Vagina (tissue), 2 donors: ENCODE results near the gene SH3GL2. TPM values are rescaled to one million over a fixed set of nuclear protein-coding genes. Genes with fewer than 3 reads are reported as not detected.

Experiments used
- DNase-seq, 2 donors: peaks; one replicate each; pipeline ENCODE4 v3.0.0-alpha.2; 2017; ENCODE audit errors: extremely low spot score in 2 of 2
- H3K27ac ChIP-seq: fragments of 200-600 bp; sonication (generic); one replicate; pipeline ENCODE4 v1.5.1; 2019
- H3K27me3 ChIP-seq: fragments of 200-600 bp; sonication (generic); one replicate; pipeline ENCODE4 v1.5.1; 2019
- H3K36me3 ChIP-seq, 2 donors: fragments of 200-600 bp; sonication (generic); one replicate each; pipeline ENCODE4 v1.5.1; 2017 to 2019
- H3K4me1 ChIP-seq: fragments of 200-600 bp; sonication (generic); one replicate; pipeline ENCODE4 v1.5.1; 2019
- H3K4me3 ChIP-seq, 2 donors: fragments of 200-600 bp; sonication (generic); 1 replicate in 1 of 2; 2 replicates in 1 of 2; pipeline ENCODE4 v1.5.1; 2016 to 2019
- H3K9me3 ChIP-seq: fragments of 200-600 bp; sonication (generic); one replicate; pipeline ENCODE4 v1.5.1; 2019
- CTCF ChIP-seq, 3 experiments: fragments of 450-650 bp in 2 of 3; fragments of 200-600 bp in 1 of 3; sonication (generic) in 1 of 3; IDR thresholded peaks; one replicate each; pipeline ENCODE4 v1.5.1; 2017 to 2019; ENCODE audit warnings: antibody characterized with exemption in 3 of 3, mild to moderate bottlenecking in 2 of 3, moderate library complexity in 2 of 3
- POLR2A ChIP-seq, 2 donors: fragments of 450-650 bp; IDR thresholded peaks; one replicate each; pipeline ENCODE4 v1.6.1; 2017; ENCODE audit warnings: antibody characterized with exemption in 2 of 2, mild to moderate bottlenecking in 2 of 2, moderate library complexity in 2 of 2
- POLR2AphosphoS5 ChIP-seq, 2 donors: sonication (generic); formaldehyde crosslinking; IDR thresholded peaks; one replicate each; pipeline ENCODE4 v1.9.0; 2017; ENCODE audit warnings: antibody characterized with exemption in 2 of 2, mild to moderate bottlenecking in 2 of 2, low read depth in 1 of 2; ENCODE audit not compliant: insufficient read depth in 1 of 2
- intact Hi-C: fragments of 100-400 bp; cut with DNase I; formaldehyde crosslinking; loops from one replicate; pipeline ENCODE4 v1.15.1; 2023
- total RNA-seq: library from RNA; depleted of rRNA; stranded (reverse); fragments of >200 nt; gene quantifications from one replicate; pipeline ENCODE4 v1.2.3, GENCODE V29; 2016

The SH3GL2 gene
- total RNA-seq, 1 donor from 2014 or later, result not detected

GRCh38 chr9:17742067-17742466, 163.2 kb downstream of the SH3GL2 start:
- H3K9me3 ChIP-seq, result no peaks in the 10 kb centered on the region
- no peaks in the 10 kb centered on the region for H3K36me3 ChIP-seq
- intact Hi-C loops, result no loop called here
- TF ChIP-seq CTCF (IDR thresholded peaks at IDR 0.05), result no peak
- no peak for TF ChIP-seq POLR2A (IDR thresholded peaks at IDR 0.05)
- TF ChIP-seq POLR2AphosphoS5 (IDR thresholded peaks at IDR 0.05; ENCODE audit: insufficient read depth in 1 of 2, low read depth in 1 of 2), result no peak
- H3K4me1 ChIP-seq, result no peaks in the 10 kb centered on the region
- no peaks in the 10 kb centered on the region for H3K27me3 ChIP-seq
- H3K27ac ChIP-seq, result no peak overlapping the region
- no peak overlapping the region for H3K4me3 ChIP-seq
- DNase-seq, result no peak

- H3K9me3 ChIP-seq, result no peaks in the 10 kb centered on the region
- H3K27ac ChIP-seq, result no peak overlapping the region
- no peak for TF ChIP-seq CTCF (IDR thresholded peaks at IDR 0.05)
- no peak for TF ChIP-seq POLR2AphosphoS5 (IDR thresholded peaks at IDR 0.05; ENCODE audit: insufficient read depth in 1 of 2, low read depth in 1 of 2)
- TF ChIP-seq POLR2A (IDR thresholded peaks at IDR 0.05), result no peak
- H3K4me3 ChIP-seq, result no peak overlapping the region
- no peaks in the 10 kb centered on the region for H3K36me3 ChIP-seq
- H3K27me3 ChIP-seq, result no peaks in the 10 kb centered on the region
- intact Hi-C loops, result no loop called here
- DNase-seq, result no peak
- H3K4me1 ChIP-seq, result no peaks in the 10 kb centered on the region
Measured at GRCh38 chr9:17744786-17745185, 165.9 kb downstream of the SH3GL2 start.

- no peaks in the 10 kb centered on the region for H3K27me3 ChIP-seq
- H3K9me3 ChIP-seq, result no peaks in the 10 kb centered on the region
- intact Hi-C loops, result no loop called here
- no peaks in the 10 kb centered on the region for H3K36me3 ChIP-seq
- TF ChIP-seq POLR2AphosphoS5 (IDR thresholded peaks at IDR 0.05; ENCODE audit: insufficient read depth in 1 of 2, low read depth in 1 of 2) (no peak), POLR2A (IDR thresholded peaks at IDR 0.05) (no peak), CTCF (IDR thresholded peaks at IDR 0.05) (no peak)
- no peaks in the 10 kb centered on the region for H3K4me1 ChIP-seq
- DNase-seq, result no peak
- H3K27ac ChIP-seq, result no peak overlapping the region
- no peak overlapping the region for H3K4me3 ChIP-seq
Measured at GRCh38 chr9:17750269-17750668, 171.4 kb downstream of the SH3GL2 start.

GRCh38 chr9:17751486-17751885, 172.6 kb downstream of the SH3GL2 start:
- Histone ChIP-seq H3K27ac (no peak overlapping the region), H3K4me1 (no peaks in the 10 kb centered on the region), H3K36me3 (no peaks in the 10 kb centered on the region), H3K9me3 (no peaks in the 10 kb centered on the region), H3K27me3 (no peaks in the 10 kb centered on the region), H3K4me3 (no peak overlapping the region)
- intact Hi-C loops, result no loop called here
- TF ChIP-seq CTCF (IDR thresholded peaks at IDR 0.05) (no peak), POLR2AphosphoS5 (IDR thresholded peaks at IDR 0.05; ENCODE audit: insufficient read depth in 1 of 2, low read depth in 1 of 2) (no peak), POLR2A (IDR thresholded peaks at IDR 0.05) (no peak)
- DNase-seq, result no peak

- no peak for TF ChIP-seq POLR2A (IDR thresholded peaks at IDR 0.05)
- no peak for TF ChIP-seq POLR2AphosphoS5 (IDR thresholded peaks at IDR 0.05; ENCODE audit: insufficient read depth in 1 of 2, low read depth in 1 of 2)
- TF ChIP-seq CTCF (IDR thresholded peaks at IDR 0.05), result no peak
- no peak overlapping the region for H3K4me3 ChIP-seq
- H3K36me3 ChIP-seq, result no peaks in the 10 kb centered on the region
- H3K27ac ChIP-seq, result no peak overlapping the region
- H3K4me1 ChIP-seq, result no peaks in the 10 kb centered on the region
- DNase-seq, result no peak
- H3K9me3 ChIP-seq, result no peaks in the 10 kb centered on the region
- H3K27me3 ChIP-seq, result no peaks in the 10 kb centered on the region
- intact Hi-C loops, result no loop called here
Measured at GRCh38 chr9:17752021-17752420, 173.2 kb downstream of the SH3GL2 start.
